Mucosa of descending colon (tissue), 3 donors: ENCODE measurements around the gene SLC2A3. TPM values are rescaled to one million over a fixed set of nuclear protein-coding genes. Genes with fewer than 3 reads are reported as not detected.
"Not testable (repeated sequence)": the region's sequence is repeated elsewhere in the genome, so short reads cannot be mapped to it uniquely, and the experiment has no call there.

Experiments
- ATAC-seq: fragments of 200-7000 bp; cut with Tn5 transposase; one replicate; pipeline ENCODE4 v1.9.1; 2020; ENCODE audit warnings: mild to moderate bottlenecking, moderate library complexity
- DNase-seq, 3 donors: peaks; one replicate each; pipeline ENCODE4 v3.0.0-alpha.2; 2020
- H3K36me3 ChIP-seq: fragments of 200-600 bp; one replicate; pipeline ENCODE4 v1.8.0; 2021; ENCODE audit warnings: low read depth, mild to moderate bottlenecking
- H3K4me1 ChIP-seq: fragments of 200-600 bp; one replicate; pipeline ENCODE4 v1.8.0; 2021; ENCODE audit warnings: low read depth, mild to moderate bottlenecking
- H3K4me3 ChIP-seq: fragments of 200-600 bp; one replicate; pipeline ENCODE4 v1.8.0; 2021; ENCODE audit warnings: mild to moderate bottlenecking
- H3K9me3 ChIP-seq: fragments of 200-600 bp; one replicate; pipeline ENCODE4 v1.8.0; 2021; ENCODE audit warnings: mild to moderate bottlenecking
- CTCF ChIP-seq: fragments of 200-600 bp; IDR thresholded peaks from one replicate; pipeline ENCODE4 v1.8.0; 2022; ENCODE audit warnings: antibody characterized with exemption, mild to moderate bottlenecking
- intact Hi-C, 2 donors: fragments of 100-400 bp; cut with DNase I in 1 of 2; cut with micrococcal nuclease in 1 of 2; formaldehyde crosslinking; loops; one replicate each; pipeline versions ENCODE4 v1.11.0 to v1.11.1; 2022; cut with DNase I, micrococcal nuclease
- total RNA-seq, 3 donors: library from RNA; stranded (reverse); fragmentation: NEBNext Ultra II Directional in 2 of 3; extraction: Animal tissue kit (Norgen Biotek cat#: 25700) in 2 of 3; gene quantifications; one replicate each; pipeline versions ENCODE4 v1.2.1 to v1.2.4, GENCODE V29; 2021 to 2023
- donor health status: DM: no; HTN: no; CAD: no; lungs with moderate emphysema.
- donor health status: DM: no; HTN: no; CAD: no.
- donor health status: DM: no; HTN: yes; CAD: no.

The SLC2A3 gene
- total RNA-seq, 3 donors from 2014 or later, result 11.9 to 19.9 (median 18.0) TPM

- Histone ChIP-seq H3K9me3 (no peaks in the 10 kb centered on the region), H3K4me1 (no peaks in the 10 kb centered on the region), H3K36me3 (no peaks in the 10 kb centered on the region), H3K4me3 (no peak overlapping the region)
- DNase-seq (no peak), ATAC-seq (no peak)
- intact Hi-C loops, result no loop called here
- no peak for TF ChIP-seq CTCF
Measured at GRCh38 chr12:7948589-7949260, 12.7 kb upstream of the SLC2A3 start.

GRCh38 chr12:7947011-7947410 is 11.0 kb upstream of the SLC2A3 start:
- DNase-seq (no peak), ATAC-seq (no peak)
- no peaks in the 10 kb centered on the region for H3K36me3 ChIP-seq
- H3K4me3 ChIP-seq, result no peak overlapping the region
- no peaks in the 10 kb centered on the region for H3K4me1 ChIP-seq
- TF ChIP-seq CTCF, result no peak
- intact Hi-C loops, result no loop called here
- no peaks in the 10 kb centered on the region for H3K9me3 ChIP-seq

GRCh38 chr12:7944760-7945159 is 8.8 kb upstream of the SLC2A3 start:
- ATAC-seq, H3K4me3 ChIP-seq, intact Hi-C loops, DNase-seq, H3K36me3 ChIP-seq, H3K9me3 ChIP-seq, H3K4me1 ChIP-seq: not testable (repeated sequence)

GRCh38 chr12:7940906-7941305 is 4.9 kb upstream of the SLC2A3 start:
- no peak for DNase-seq
- Histone ChIP-seq H3K9me3 (no peaks in the 10 kb centered on the region), H3K4me3 (no peak overlapping the region), H3K4me1 (no peaks in the 10 kb centered on the region), H3K36me3 (no peaks in the 10 kb centered on the region)
- no peak for ATAC-seq
- intact Hi-C loops, result no loop called here
- no peak for TF ChIP-seq CTCF

- Histone ChIP-seq H3K4me1 (no peaks in the 10 kb centered on the region), H3K4me3 (no peak overlapping the region), H3K9me3 (no peaks in the 10 kb centered on the region), H3K36me3 (no peaks in the 10 kb centered on the region)
- intact Hi-C loops, result loop anchor here in 1 of 2 donors (10.0 kb wide), 1 partner anchor 57 kb away; no protein-coding TSS in a partner anchor
- no peak for ATAC-seq
- no peak for DNase-seq
- TF ChIP-seq CTCF, result no peak
Measured at GRCh38 chr12:7937833-7938506, 2.0 kb upstream of the SLC2A3 start.

GRCh38 chr12:7934889-7935492 is 996 bp downstream of the SLC2A3 start:
- intact Hi-C loops, result loop anchor here (5.0 to 10.0 kb wide), 2 partner anchors 60 to 62 kb away; no protein-coding TSS in a partner anchor
- H3K4me1 ChIP-seq, result no peaks in the 10 kb centered on the region
- H3K9me3 ChIP-seq, result no peaks in the 10 kb centered on the region
- no peak for DNase-seq
- no peak overlapping the region for H3K4me3 ChIP-seq
- no peak for ATAC-seq
- no peaks in the 10 kb centered on the region for H3K36me3 ChIP-seq
- no peak for TF ChIP-seq CTCF
